GM19099 (cell line): ENCODE results near the gene SMIM13.

Experiments used
- POLR2A ChIP-seq: IDR thresholded peaks from 3 replicates; pipeline ENCODE4 v1.6.1; 2011; ENCODE audit warnings: low read depth; ENCODE audit not compliant: insufficient read length; ENCODE audit errors: extremely low read depth

The SMIM13 gene

GRCh38 chr6:11181478-11182136 is 88.0 kb downstream of the SMIM13 start:
- TF ChIP-seq POLR2A: no peak

GRCh38 chr6:11183761-11184362 is 90.2 kb downstream of the SMIM13 start:
- TF ChIP-seq POLR2A: no peak

GRCh38 chr6:11185204-11185842 is 91.7 kb downstream of the SMIM13 start:
- TF ChIP-seq POLR2A: no peak

GRCh38 chr6:11187301-11187700 is 93.7 kb downstream of the SMIM13 start:
- TF ChIP-seq POLR2A: no peak
